ENCODE results near the gene DBI. TPM values are rescaled to one million over a fixed set of nuclear protein-coding genes. Genes with fewer than 3 reads are reported as not detected.
"Not testable (repeated sequence)": the region's sequence is repeated elsewhere in the genome, so short reads cannot be mapped to it uniquely, and the experiment has no call there.

The DBI gene
- total RNA-seq, 1 experiment from 2014 or later, result 273 TPM

DNA sequence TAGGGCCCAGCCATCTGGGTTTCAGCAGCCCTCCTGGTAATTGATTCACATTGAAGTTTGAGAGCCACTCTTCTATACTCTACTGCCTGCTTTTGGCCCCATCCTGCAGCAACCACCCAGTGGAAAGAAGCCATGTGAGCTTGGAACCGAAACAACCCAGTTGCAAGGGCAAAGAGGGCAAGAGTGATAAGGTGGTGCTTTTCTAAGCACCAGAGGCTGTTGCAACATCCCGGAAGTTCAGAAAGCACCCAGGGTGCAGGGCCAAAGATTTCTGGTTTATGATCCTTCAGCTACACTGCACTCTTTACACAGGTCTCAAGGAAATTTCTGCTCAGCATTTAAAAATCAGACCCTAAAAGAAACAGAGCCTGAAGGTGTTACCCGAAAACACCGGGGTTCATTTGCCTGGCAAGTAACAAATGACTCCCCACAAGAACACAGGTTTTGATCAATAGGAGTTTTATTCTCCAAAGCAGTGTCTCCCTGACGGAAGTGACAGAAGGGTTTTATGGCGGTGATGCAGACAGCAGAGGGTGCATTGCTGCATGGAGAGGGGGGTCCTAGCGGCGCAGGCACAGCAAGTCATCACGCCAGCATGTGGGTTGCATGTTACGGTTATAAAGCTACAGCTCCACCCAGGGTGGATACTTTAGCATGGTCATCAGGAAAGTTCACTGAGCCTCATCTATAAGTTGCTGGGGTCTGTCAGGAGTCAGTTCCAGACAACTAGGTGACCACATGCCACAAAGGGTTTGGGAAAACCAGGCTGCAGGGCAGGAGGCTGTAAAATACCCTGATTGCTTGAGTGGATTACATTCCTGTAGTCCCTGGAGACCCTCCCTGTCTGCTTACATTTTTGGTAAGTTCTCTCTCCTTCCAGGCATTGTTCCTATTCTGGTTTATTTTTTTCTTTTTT, 36.1 kb downstream of the DBI start:
- ATAC-seq (no peak), DNase-seq (no peak)
- Histone ChIP-seq H3K4me3 (ENCODE audit: low read length) (no peak overlapping the region), H3F3A (ENCODE audit: low read length, unreplicated experiment) (no peaks in the 10 kb centered on the region), H3K27me3 (ENCODE audit: low read length) (no peaks in the 10 kb centered on the region), H3K79me2 (ENCODE audit: low read length) (no peaks in the 10 kb centered on the region), H3K4me2 (ENCODE audit: low read length) (no peak overlapping the region), H2AFZ (ENCODE audit: low read length) (no peak overlapping the region), H3K9ac (ENCODE audit: low read length) (no peak overlapping the region), H3K9me2 (replicated peaks; ENCODE audit: low read length) (no peaks in the 10 kb centered on the region), H3K4me1 (ENCODE audit: insufficient read depth, low read length) (peaks cover 11% of the 10 kb centered on the region), H4K20me1 (ENCODE audit: low read length) (no peaks in the 10 kb centered on the region), H3K36me3 (ENCODE audit: low read depth, low read length) (no peaks in the 10 kb centered on the region), H3K9me3 (ENCODE audit: low read length) (no peaks in the 10 kb centered on the region), H3K27ac (ENCODE audit: low read length) (no peak overlapping the region)
- intact Hi-C loops (cut with micrococcal nuclease), result no loop called here
- ChIA-PET CTCF (interaction anchor here (0.7 kb wide), 1 partner anchor 247 kb away, joined by 5 read pairs; no protein-coding TSS in a partner anchor), POLR2A (ENCODE audit: unreplicated experiment) (no interaction called here)
- BruUV-seq (replicated peaks), result no TSS peak
- TF ChIP-seq EZH2phosphoT487 (IDR thresholded peaks at IDR 0.05; ENCODE audit: borderline replicate concordance, low read length) (no peak), EZH2 (IDR thresholded peaks at IDR 0.05; ENCODE audit: low read length, unreplicated experiment) (no peak)
- TF ChIP-seq, protein P1, sequence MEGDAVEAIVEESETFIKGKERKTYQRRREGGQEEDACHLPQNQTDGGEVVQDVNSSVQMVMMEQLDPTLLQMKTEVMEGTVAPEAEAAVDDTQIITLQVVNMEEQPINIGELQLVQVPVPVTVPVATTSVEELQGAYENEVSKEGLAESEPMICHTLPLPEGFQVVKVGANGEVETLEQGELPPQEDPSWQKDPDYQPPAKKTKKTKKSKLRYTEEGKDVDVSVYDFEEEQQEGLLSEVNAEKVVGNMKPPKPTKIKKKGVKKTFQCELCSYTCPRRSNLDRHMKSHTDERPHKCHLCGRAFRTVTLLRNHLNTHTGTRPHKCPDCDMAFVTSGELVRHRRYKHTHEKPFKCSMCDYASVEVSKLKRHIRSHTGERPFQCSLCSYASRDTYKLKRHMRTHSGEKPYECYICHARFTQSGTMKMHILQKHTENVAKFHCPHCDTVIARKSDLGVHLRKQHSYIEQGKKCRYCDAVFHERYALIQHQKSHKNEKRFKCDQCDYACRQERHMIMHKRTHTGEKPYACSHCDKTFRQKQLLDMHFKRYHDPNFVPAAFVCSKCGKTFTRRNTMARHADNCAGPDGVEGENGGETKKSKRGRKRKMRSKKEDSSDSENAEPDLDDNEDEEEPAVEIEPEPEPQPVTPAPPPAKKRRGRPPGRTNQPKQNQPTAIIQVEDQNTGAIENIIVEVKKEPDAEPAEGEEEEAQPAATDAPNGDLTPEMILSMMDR (conservative IDR thresholded peaks at IDR 0.05; ENCODE audit: low read depth, low read length), result no peak

- H3K4me1 ChIP-seq (ENCODE audit: insufficient read depth, low read length); H3F3A ChIP-seq (ENCODE audit: low read length, unreplicated experiment); DNase-seq; CTCF ChIA-PET; H3K27me3 ChIP-seq (ENCODE audit: low read length); H3K36me3 ChIP-seq (ENCODE audit: low read depth, low read length); H3K9me2 ChIP-seq (replicated peaks; ENCODE audit: low read length); H3K4me2 ChIP-seq (ENCODE audit: low read length); POLR2A ChIA-PET (ENCODE audit: unreplicated experiment); intact Hi-C loops (cut with micrococcal nuclease); H2AFZ ChIP-seq (ENCODE audit: low read length); ATAC-seq; H4K20me1 ChIP-seq (ENCODE audit: low read length); H3K9me3 ChIP-seq (ENCODE audit: low read length); H3K79me2 ChIP-seq (ENCODE audit: low read length); H3K4me3 ChIP-seq (ENCODE audit: low read length); H3K27ac ChIP-seq (ENCODE audit: low read length); H3K9ac ChIP-seq (ENCODE audit: low read length); BruUV-seq (replicated peaks): not testable (repeated sequence)
These were observed 36.8 kb downstream of the DBI start for GRCh38 chr2:119403618-119404017.

DNA sequence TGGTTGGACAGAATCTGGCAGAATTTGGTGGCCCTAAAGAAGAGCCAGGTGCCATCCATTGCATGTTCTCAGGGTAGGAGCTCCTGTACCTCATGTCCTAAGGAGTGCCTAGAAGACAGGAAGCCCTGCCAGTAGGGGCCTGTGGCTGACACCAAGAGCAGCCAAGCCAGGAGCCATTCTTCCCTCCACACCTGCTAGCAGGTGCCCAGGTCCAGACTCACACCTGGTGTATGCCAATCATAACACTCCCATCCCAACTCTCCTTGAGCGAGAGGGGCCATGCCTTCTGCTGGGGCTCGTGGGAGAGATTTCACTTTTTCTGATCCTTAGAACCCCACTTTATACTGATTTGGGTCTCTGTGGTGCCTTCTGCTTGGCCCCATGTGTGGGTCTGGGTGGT, 38.4 kb downstream of the DBI start:
- Histone ChIP-seq H3K4me3 (ENCODE audit: low read length) (no peak overlapping the region), H3K4me1 (ENCODE audit: insufficient read depth, low read length) (no peaks in the 10 kb centered on the region), H3K9ac (ENCODE audit: low read length) (no peak overlapping the region), H3K36me3 (ENCODE audit: low read depth, low read length) (no peaks in the 10 kb centered on the region), H3K27me3 (ENCODE audit: low read length) (no peaks in the 10 kb centered on the region), H3F3A (ENCODE audit: low read length, unreplicated experiment) (no peaks in the 10 kb centered on the region), H4K20me1 (ENCODE audit: low read length) (no peaks in the 10 kb centered on the region), H3K4me2 (ENCODE audit: low read length) (no peak overlapping the region), H3K9me3 (ENCODE audit: low read length) (no peaks in the 10 kb centered on the region), H3K27ac (ENCODE audit: low read length) (no peak overlapping the region), H2AFZ (ENCODE audit: low read length) (no peak overlapping the region), H3K9me2 (replicated peaks; ENCODE audit: low read length) (no peaks in the 10 kb centered on the region), H3K79me2 (ENCODE audit: low read length) (no peaks in the 10 kb centered on the region)
- ChIA-PET CTCF (no interaction called here), POLR2A (ENCODE audit: unreplicated experiment) (no interaction called here)
- DNase-seq (no peak), ATAC-seq (no peak)
- BruUV-seq (replicated peaks), result no TSS peak
- TF ChIP-seq EZH2 (IDR thresholded peaks at IDR 0.05; ENCODE audit: low read length, unreplicated experiment), result no peak
- TF ChIP-seq, protein P1 (conservative IDR thresholded peaks at IDR 0.05; ENCODE audit: low read depth, low read length), result no peak
- TF ChIP-seq EZH2phosphoT487 (IDR thresholded peaks at IDR 0.05; ENCODE audit: borderline replicate concordance, low read length), result no peak
- intact Hi-C loops (cut with micrococcal nuclease), result no loop called here

All from PC-3 (cell line).